HG03520 (cell line): Measurements from ENCODE around the gene RPP40.
"Not testable (repeated sequence)": the region's sequence is repeated elsewhere in the genome, so short reads cannot be mapped to it uniquely, and the experiment has no call there.

Experiments used
- ATAC-seq: cut with Tn5 transposase; IDR thresholded peaks from one replicate; pipeline ENCODE4 v1.9.1; 2021; ENCODE audit warnings: mild to moderate bottlenecking, moderate library complexity; ENCODE audit not compliant: unreplicated experiment

Gene RPP40

DNA sequence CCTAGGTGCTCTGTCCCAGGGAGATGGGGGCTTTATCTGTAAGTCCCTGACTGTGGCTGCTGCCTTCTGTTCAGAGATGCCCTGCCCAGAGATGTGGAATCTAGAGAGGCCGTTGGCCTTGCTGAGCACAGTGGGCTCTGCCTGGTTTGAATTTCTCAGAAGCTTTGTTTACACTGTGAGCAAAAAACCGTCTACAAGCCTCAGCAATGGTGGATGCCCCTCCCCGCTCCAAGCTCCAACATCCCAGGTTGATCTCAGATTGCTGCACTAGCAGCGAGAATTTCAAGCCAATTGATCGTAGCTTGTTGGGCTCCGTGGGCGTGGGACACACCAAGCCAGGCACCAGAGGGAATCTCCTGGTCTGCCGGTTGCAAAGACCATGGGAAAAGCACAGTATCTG, 16.3 kb upstream of the RPP40 start:
- no peak for ATAC-seq

- ATAC-seq: no peak
Observed at GRCh38 chr6:5014072-5014561, 10.3 kb upstream of the RPP40 start.

DNA sequence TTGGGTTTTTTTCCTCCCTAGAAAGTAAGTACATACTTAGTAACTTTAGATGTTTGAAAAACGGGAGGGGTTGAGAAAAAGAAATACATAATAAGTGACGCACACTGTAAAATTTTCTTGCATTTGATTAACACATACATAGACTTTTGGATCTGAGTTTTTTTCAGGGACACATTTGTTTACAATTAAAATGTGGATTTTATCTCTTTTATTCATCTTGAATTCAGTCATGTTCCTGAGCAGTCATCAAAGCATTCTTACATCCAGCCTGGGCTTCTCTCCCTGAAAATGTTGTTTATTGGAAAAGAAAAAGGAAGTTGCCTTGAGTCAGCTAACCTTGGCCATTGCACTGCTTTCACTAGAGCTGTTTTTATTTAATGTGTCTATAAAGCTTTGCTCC, 8.7 kb upstream of the RPP40 start:
- no peak for ATAC-seq

- no peak for ATAC-seq
Observed at GRCh38 chr6:5011346-5011745, 7.5 kb upstream of the RPP40 start.

- no peak for ATAC-seq
Observed at GRCh38 chr6:5007531-5007930, 3.7 kb upstream of the RPP40 start.

DNA sequence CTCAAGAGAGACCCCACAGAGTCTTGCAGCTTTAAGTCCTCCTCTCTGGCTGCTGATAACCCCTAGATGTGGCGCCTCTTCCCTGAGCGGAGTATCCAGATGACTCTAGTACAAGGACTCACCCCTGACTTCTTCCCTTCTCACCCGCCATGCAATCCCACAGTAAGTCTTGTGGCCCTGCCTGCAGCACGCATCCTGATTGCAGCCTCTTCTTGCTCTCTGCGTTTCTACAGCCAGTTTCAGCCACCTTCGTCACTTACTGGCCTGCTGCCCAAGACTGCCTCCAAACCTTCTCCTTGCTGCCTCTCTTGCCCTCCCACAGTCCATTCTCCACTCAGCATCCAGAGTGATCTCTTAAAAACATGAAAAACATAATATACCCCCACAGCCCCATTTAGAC, 2.4 kb upstream of the RPP40 start:
- ATAC-seq: no peak

GRCh38 chr6:5005038-5005433, 1.2 kb upstream of the RPP40 start:
- not testable (repeated sequence) for ATAC-seq

DNA sequence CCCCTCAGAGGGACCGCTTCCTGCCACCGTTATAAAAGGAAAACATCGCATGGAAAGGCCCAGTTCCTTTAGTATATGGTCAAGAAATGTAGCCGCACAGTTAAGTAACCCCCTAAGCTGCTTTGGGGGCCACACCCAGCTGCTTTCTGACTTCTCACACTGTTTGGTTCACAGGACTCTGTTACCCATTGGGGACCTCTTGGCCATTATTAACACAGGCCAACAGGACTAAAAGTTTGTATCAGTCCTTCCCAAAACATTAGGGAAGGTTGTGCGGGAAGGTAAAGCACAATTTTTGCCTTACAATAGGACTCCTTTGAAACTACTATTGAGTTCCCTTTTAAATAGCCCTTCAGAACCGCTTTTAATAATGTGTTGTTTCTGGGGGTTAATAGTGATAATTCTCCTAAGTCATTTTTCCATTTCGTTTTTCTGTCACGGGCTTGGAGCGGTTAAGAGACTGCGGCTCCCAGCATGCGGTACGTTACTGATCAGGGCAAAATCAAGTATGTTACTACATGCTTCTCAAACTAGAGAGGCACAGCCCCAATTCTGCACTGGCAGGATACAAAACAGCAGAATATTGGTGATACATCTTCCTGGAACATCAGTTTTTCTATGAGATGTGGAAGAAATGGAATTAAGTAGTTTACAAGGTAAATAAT, 668 bp upstream of the RPP40 start:
- ATAC-seq: no peak

GRCh38 chr6:4999586-4999985, 4.3 kb downstream of the RPP40 start:
- no peak for ATAC-seq

GRCh38 chr6:4997862-4998261, 6.0 kb downstream of the RPP40 start:
- ATAC-seq: no peak

- no peak for ATAC-seq
Observed at GRCh38 chr6:4994741-4995140, 9.1 kb downstream of the RPP40 start.

GRCh38 chr6:4987432-4987831, 16.4 kb downstream of the RPP40 start:
- no peak for ATAC-seq

GRCh38 chr6:4986999-4987398, 16.8 kb downstream of the RPP40 start:
- ATAC-seq: no peak

- ATAC-seq: no peak
Observed at GRCh38 chr6:4983322-4983721, 20.5 kb downstream of the RPP40 start.

DNA sequence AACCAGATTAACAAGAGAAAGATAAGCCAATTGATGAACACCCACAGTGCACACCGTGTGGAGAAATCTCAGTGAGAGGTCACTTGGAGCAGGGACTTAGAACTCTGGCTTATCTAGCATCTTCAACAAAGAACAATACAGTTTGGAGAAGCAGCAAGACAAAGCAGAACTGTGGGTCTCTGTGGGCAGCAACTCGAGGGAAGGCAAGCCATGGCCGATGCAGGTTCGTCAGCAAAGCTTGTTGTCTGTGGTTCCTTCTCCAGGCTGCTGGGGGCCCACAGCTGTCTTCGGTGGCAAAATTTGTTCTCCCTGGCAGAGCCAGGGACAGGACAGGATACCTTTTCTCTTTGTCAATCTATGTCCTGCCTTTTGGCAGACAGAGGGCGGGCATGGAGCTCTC, 22.1 kb downstream of the RPP40 start:
- no peak for ATAC-seq

DNA sequence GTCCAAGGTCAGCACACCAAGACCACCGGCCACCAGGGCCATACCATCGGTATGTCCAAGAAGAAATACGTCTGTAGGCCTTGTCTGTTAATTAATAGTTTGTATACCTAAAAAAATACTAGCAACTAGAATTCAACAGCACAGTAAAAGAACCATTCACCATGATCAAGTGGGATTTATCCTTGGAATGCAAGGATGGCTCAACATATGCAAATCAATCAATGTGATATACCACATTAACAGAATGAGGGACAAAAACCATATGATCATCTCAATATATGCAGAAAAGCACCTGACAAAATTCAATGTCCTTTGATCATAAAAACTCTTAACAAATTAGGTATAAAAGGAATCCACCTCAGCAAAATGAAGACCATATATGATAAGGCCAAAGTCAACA, 24.4 kb downstream of the RPP40 start:
- ATAC-seq: no peak

DNA sequence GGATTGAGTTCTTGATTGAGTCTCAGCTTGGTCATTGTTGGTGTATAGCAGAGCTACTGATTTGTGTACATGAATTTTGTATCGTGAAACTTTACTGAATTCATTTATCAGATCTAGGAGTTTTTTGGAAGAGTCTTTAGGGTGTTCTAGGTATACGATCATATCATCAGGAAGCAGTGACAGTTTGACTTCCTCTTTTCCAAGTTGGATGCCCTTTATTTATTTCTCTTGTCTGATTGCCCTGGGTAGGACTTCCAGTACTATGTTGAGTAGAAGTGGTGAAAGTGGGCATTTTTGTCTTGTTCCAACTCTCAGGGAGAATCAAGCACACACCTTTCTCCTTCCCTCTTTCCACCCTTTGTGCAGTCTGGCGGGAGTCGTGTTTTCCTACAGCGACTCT, 26.4 kb downstream of the RPP40 start:
- no peak for ATAC-seq

GRCh38 chr6:4975506-4975905, 28.3 kb downstream of the RPP40 start:
- ATAC-seq: no peak

DNA sequence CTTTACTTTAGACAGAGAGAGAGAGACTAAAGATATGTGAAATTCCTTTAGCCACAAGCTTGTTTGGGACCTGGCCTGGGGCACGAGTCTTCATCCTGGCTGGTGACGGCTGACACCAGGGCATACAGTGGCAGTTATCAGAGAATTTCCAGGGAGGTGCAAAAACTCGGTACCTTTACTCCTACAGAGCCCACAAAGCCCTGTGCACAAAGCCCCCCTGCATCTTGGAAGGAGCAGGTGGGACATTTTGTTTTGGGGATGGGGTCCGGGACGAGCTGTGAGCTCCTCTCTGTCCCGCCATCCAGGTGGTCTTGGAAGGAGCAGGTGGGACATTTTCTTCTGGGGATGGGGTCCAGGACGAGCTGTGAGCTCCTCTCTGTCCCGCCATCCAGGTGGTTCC, 28.9 kb downstream of the RPP40 start:
- no peak for ATAC-seq

DNA sequence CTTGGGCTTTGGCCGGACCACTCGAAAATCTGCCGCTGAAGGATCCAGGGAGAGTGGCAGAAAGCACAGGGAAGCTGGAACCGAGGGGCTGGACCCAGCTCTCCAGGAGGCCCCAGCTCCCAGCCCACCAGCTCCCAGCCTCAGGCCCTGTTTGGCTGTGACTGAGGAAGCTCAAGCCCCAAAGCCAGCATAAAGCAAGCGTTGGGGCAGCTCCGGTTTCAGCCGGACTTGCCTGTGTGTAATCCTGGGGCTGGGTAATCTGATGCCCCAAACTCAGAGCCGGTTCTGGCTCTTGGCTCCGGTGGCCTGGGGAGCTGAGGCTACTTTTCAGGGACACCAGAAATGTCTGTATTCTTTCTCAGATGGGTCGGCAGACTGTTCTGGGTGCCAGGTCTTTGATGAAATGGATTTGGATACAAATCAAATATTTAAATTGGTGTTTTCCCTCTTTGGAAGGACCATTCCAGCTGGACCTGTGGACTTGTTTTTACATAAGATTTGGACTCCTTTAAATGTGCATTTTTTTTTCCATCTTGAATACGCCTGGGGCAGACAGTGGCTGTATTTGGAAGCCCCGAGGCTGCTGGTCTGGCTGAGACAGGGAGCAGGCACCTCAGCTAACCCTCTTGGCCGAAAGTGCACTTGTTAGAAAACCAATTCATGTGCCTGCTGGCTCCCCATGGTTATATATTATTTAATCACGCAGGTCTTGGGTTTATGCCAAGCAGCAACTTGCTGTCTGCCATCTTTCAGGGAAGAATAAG, 29.7 kb downstream of the RPP40 start:
- no peak for ATAC-seq

DNA sequence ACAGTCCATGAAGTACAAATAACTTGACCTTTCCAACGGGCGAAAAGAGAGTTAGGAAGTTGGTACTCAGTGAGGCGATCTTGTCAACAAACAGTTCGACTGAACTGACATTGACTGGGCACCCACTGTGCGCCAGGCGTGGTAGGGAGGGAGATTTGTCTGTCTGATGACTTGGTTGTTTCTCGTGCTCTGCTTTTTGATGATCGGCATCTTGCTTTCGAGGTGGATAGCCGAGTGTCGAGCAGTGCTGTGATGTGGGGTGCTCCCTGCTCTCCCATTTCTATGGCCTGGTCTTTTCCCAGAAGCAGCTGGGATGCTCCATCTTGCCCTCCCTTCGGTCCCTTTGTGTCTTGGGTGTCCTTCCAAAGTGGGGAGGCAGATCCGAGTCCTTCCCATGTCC, 30.4 kb downstream of the RPP40 start:
- no peak for ATAC-seq

DNA sequence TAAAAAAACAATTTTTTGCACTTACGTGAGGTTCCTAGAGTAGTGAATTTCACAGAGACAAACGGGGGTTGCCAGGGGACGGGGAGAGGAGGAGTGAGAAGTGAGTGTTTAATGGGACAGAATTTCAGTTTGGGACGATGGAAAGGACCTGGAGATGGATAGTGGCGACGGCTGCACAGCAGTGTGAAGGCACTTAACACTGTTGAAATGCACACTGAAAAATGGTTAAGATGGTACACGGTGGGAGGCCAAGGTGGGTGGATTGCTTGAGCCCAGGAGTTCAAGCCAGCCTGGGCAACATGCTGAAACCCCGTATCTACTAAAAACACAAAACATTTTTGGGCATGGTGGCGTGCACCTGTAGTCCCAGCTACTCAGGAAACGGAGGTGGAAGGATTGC, 31.4 kb downstream of the RPP40 start:
- ATAC-seq: no peak

DNA sequence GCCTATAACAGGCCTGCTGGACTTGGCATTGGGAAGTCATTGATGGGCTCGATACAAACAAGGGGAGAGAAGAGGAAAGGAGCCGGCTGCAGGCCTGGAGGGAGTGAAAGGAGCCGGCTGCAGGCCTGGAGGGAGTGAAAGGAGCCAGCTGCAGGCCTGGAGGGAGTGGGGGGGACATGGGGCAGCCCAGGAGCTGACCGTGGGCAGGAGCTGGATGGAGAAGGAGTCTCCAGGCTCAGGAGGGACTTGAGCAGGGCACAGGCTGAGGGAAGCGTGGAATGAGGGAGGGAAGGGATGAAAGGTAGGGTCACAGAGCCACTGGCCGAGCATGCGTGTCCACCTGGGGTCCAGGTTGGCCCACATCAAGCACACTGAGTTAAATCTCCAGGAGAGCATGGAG, 32.0 kb downstream of the RPP40 start:
- ATAC-seq: no peak
